K562 (cell line): Measurements from ENCODE around the gene NCAPG2.

Source experiments
- CTCF ChIP-seq, 3 experiments: IDR thresholded peaks in 2 of 3; conservative IDR thresholded peaks in 1 of 3; 2 replicates each; pipeline ENCODE4 v1.5.1; 2011 to 2012; ENCODE audit warnings: low read length in 3 of 3, mild to moderate bottlenecking in 3 of 3, control low read depth in 2 of 3, improper control_type of control experiment in 1 of 3, inconsistent platforms in 1 of 3, low read depth in 1 of 3, mixed read lengths in 1 of 3, moderate library complexity in 1 of 3; ENCODE audit not compliant: insufficient read depth in 2 of 3
- ELK1 ChIP-seq: sonication (generic); formaldehyde crosslinking; IDR thresholded peaks from 2 replicates; pipeline ENCODE4 v1.8.1; 2022; ENCODE audit warnings: missing genetic modification reagents
- EZH2 ChIP-seq: IDR thresholded peaks from 2 replicates; pipeline ENCODE4 v1.6.1; 2012; ENCODE audit warnings: low read depth, mild to moderate bottlenecking, inconsistent platforms, low read length, borderline replicate concordance
- FOXA3 ChIP-seq, 2 experiments: fragments of 450-650 bp in 1 of 2; sonication (generic) in 1 of 2; formaldehyde crosslinking; IDR thresholded peaks in 1 of 2; conservative IDR thresholded peaks in 1 of 2; 2 replicates each; pipeline versions ENCODE4 v1.4.0 to v1.8.0; 2020 to 2022; ENCODE audit warnings: mild to moderate bottlenecking in 2 of 2, missing genetic modification reagents in 1 of 2
- PCBP1 ChIP-seq: fragments of 200-400 bp; formaldehyde crosslinking; IDR thresholded peaks from 2 replicates; pipeline ENCODE4 v1.6.1; 2018; ENCODE audit warnings: mild to moderate bottlenecking, low read depth, low read length; ENCODE audit not compliant: poor library complexity, severe bottlenecking
- POLR2A ChIP-seq: fragments of 450-650 bp; conservative IDR thresholded peaks from 2 replicates; pipeline ENCODE4 v1.6.1; 2016
- RFX1 ChIP-seq: fragments of 450-650 bp; IDR thresholded peaks from 2 replicates; pipeline ENCODE4 v1.6.1; 2016; ENCODE audit warnings: mild to moderate bottlenecking, moderate library complexity
- ZBTB2 ChIP-seq: fragments of 450-650 bp; IDR thresholded peaks from 2 replicates; pipeline ENCODE4 v1.6.1; 2016; ENCODE audit warnings: antibody characterized with exemption
- ZFP1 ChIP-seq: fragments of 450-650 bp; formaldehyde crosslinking; IDR thresholded peaks from 2 replicates; pipeline ENCODE4 v1.4.0; 2020; ENCODE audit warnings: mild to moderate bottlenecking, mixed read lengths
- ZNF695 ChIP-seq: fragments of 450-650 bp; formaldehyde crosslinking; IDR thresholded peaks from 2 replicates; pipeline ENCODE4 v1.4.0; 2020; ENCODE audit warnings: mild to moderate bottlenecking, moderate library complexity
- ZNF76 ChIP-seq: fragments of 250-450 bp; sonication (Bioruptor Pico); IDR thresholded peaks from 2 replicates; pipeline ENCODE4 v1.4.0; 2020; ENCODE audit warnings: mild to moderate bottlenecking, moderate library complexity, borderline replicate concordance

- TF ChIP-seq PCBP1: no peak
- TF ChIP-seq ZNF695 (CRISPR knock-in tag): no peak
- TF ChIP-seq EZH2: no peak
- TF ChIP-seq ZBTB2: no peak
- TF ChIP-seq ZFP1 (CRISPR knock-in tag): no peak
- TF ChIP-seq POLR2A: no peak
- no peak for TF ChIP-seq CTCF (IDR thresholded peaks at IDR 0.05 in 2 of 3, conservative IDR thresholded peaks at IDR 0.05 in 1 of 3; ENCODE audit: insufficient read depth in 2 of 3, low read depth in 1 of 3, low read length in 3 of 3)
- TF ChIP-seq ELK1 (CRISPR knock-in tag): no peak
- TF ChIP-seq RFX1: no peak
- TF ChIP-seq FOXA3 (CRISPR knock-in tag; conservative IDR thresholded peaks at IDR 0.05 in 1 of 2, IDR thresholded peaks at IDR 0.05 in 1 of 2): no peak
- no peak for TF ChIP-seq ZNF76
These were observed 41.2 kb downstream of the NCAPG2 start for GRCh38 chr7:158663428-158663741.
